Measurements from ENCODE around the gene FOXP4.

DNA sequence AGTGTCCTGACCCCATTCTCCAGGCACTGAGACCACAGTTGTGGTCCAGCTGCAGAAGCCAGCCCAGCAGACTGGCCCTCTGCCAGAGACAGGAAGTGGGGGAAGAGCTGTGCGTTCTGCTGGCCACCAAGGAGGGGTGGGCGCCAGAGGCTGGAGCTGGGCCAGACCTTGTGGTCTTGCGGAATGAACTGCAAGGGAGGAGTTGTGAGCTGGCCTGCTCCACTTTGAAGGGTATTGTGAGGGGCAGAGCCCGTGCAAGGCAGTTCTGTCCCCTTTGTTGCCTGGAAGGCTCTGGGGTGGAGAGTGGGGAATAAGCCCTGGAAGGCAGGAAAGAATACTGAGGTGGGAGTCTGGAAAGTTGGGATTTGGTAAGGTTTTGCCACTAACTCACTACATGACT, 88.5 kb downstream of the FOXP4 start:
- TF ChIP-seq, protein P1, sequence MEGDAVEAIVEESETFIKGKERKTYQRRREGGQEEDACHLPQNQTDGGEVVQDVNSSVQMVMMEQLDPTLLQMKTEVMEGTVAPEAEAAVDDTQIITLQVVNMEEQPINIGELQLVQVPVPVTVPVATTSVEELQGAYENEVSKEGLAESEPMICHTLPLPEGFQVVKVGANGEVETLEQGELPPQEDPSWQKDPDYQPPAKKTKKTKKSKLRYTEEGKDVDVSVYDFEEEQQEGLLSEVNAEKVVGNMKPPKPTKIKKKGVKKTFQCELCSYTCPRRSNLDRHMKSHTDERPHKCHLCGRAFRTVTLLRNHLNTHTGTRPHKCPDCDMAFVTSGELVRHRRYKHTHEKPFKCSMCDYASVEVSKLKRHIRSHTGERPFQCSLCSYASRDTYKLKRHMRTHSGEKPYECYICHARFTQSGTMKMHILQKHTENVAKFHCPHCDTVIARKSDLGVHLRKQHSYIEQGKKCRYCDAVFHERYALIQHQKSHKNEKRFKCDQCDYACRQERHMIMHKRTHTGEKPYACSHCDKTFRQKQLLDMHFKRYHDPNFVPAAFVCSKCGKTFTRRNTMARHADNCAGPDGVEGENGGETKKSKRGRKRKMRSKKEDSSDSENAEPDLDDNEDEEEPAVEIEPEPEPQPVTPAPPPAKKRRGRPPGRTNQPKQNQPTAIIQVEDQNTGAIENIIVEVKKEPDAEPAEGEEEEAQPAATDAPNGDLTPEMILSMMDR (IDR thresholded peaks at IDR 0.05), result no peak
- no peak for TF ChIP-seq POLR2A (IDR thresholded peaks at IDR 0.05)

Data from thyroid gland (tissue), 4 donors.